ENCODE data around the gene UMODL1. TPM values are rescaled to one million over a fixed set of nuclear protein-coding genes. Genes with fewer than 3 reads are reported as not detected.

Gene UMODL1
- total RNA-seq, 4 donors from 2014 or later, result not detected

- DNase-seq (ENCODE audit: low spot score in 2 of 2), result no peak
- no peaks in the 10 kb centered on the region for H3K9me3 ChIP-seq
- H3K4me3 ChIP-seq, result no peak overlapping the region
- 65 to 66% methylated on average over 9 of the region's 9 CpGs for WGBS, 2 donors
- no peak overlapping the region for H3K27ac ChIP-seq
- H3K27me3 ChIP-seq, result peaks cover 0 to 12% of the 10 kb centered on the region in 2 donors
- H3K4me1 ChIP-seq, result no peaks in the 10 kb centered on the region
- TF ChIP-seq POLR2A (IDR thresholded peaks at IDR 0.05) (no peak), EP300 (IDR thresholded peaks at IDR 0.05) (no peak)
- TF ChIP-seq, protein P1, sequence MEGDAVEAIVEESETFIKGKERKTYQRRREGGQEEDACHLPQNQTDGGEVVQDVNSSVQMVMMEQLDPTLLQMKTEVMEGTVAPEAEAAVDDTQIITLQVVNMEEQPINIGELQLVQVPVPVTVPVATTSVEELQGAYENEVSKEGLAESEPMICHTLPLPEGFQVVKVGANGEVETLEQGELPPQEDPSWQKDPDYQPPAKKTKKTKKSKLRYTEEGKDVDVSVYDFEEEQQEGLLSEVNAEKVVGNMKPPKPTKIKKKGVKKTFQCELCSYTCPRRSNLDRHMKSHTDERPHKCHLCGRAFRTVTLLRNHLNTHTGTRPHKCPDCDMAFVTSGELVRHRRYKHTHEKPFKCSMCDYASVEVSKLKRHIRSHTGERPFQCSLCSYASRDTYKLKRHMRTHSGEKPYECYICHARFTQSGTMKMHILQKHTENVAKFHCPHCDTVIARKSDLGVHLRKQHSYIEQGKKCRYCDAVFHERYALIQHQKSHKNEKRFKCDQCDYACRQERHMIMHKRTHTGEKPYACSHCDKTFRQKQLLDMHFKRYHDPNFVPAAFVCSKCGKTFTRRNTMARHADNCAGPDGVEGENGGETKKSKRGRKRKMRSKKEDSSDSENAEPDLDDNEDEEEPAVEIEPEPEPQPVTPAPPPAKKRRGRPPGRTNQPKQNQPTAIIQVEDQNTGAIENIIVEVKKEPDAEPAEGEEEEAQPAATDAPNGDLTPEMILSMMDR (IDR thresholded peaks at IDR 0.05), result no peak
- H3K36me3 ChIP-seq, result no peaks in the 10 kb centered on the region
Measured at GRCh38 chr21:42026082-42026435, 45.1 kb upstream of the UMODL1 start.

DNA sequence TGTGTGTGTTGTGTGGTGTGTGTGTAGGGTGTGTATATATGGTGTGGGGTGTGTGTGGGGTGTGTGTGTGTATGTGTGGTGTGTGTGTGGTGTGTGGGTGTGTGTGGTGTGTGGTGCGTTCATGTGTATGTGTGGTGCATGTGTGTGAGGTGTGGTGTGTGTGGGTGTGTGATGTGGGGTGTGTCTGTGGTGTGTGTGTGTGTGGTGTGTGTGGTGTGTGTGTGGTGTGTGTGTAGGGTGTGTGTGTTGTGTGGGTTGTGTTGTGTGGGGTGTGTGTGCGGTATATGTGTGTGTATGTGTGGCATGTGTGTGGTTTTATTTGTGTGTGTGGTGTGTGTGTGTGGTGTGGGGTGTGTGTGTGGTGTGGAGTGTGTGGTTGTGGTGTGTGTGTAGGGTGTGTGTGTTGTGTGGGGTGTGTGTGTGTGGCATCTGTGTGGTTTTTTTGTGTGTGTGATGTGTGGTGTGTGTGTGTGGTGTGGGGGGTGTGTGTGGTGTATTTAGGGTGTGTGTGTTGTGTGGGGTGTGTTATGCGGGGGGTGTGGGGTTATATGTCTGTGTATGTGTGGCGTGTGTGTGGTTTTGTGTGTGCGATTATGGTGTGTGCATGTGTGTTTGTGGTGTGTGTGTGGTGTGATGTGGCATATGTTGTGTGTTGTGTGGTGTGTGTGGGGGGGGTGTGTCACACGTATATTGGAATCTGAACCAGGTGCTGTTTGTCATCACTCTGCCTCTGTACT lies 43.9 kb upstream of the UMODL1 start:
- Histone ChIP-seq H3K9me3 (no peaks in the 10 kb centered on the region), H3K4me3 (no peak overlapping the region), H3K36me3 (no peaks in the 10 kb centered on the region), H3K4me1 (no peaks in the 10 kb centered on the region), H3K27ac (no peak overlapping the region), H3K27me3 (no peaks in the 10 kb centered on the region)
- WGBS, 2 donors, result 79 to 87% methylated on average over 6 of the region's 6 CpGs
- no peak for DNase-seq (ENCODE audit: low spot score in 2 of 2)
- no peak for TF ChIP-seq EP300 (IDR thresholded peaks at IDR 0.05)
- TF ChIP-seq, protein P1 (IDR thresholded peaks at IDR 0.05), result no peak
- TF ChIP-seq POLR2A (IDR thresholded peaks at IDR 0.05), result no peak

DNA sequence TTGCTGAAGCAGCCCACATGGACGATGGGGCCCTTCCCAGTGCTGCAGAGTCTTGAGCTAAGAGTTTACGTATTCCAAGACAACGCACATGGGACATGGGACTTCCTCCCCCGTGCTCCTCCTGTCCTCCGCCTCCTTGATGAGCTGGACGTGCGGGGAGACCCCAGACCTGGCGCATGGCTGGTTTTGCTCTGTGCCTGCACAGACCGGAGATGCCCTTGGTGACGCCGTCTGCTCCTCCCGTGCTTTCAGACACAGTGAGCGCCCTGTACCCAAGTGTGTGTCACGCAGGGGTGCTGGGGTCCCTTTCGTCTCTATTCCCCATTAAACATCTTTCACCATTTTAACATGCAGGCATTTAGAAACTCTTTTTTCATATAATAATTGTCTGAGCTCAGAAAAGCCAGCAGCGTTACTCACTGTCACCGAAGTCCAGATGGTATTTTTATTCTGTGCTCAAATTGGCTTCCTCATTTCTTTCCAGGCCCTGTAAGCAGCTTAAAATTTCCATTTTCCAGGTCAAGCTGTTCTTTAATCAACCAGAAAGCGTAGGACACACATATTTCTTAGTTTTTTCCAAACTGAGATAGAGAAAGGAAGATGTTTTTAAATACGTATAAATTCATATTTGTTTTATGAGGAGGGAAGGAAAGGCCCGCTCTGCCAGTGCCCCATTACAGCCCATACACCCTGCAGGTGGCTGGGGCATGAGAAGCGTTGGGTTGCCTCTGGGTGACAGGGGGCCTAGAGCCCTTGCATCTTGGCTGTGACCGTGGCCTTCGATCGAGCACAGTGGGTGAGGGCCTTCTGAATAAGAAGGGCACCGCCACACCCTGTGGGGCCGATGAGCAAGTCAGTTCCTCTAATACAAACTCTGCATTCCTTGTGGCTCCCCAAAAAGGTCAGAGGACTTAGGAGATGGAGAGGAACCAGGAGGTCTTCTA lies 43.0 kb upstream of the UMODL1 start:
- Histone ChIP-seq H3K4me1 (no peaks in the 10 kb centered on the region), H3K9me3 (no peaks in the 10 kb centered on the region), H3K36me3 (no peaks in the 10 kb centered on the region), H3K27me3 (no peaks in the 10 kb centered on the region), H3K4me3 (no peak overlapping the region), H3K27ac (no peak overlapping the region)
- no peak for DNase-seq (ENCODE audit: low spot score in 2 of 2)
- TF ChIP-seq, protein P1 (IDR thresholded peaks at IDR 0.05), result no peak
- TF ChIP-seq EP300 (IDR thresholded peaks at IDR 0.05), result no peak
- no peak for TF ChIP-seq POLR2A (IDR thresholded peaks at IDR 0.05)
- WGBS, 2 donors, result 77 to 79% methylated on average over 26 of the region's 26 CpGs

- H3K27ac ChIP-seq, result no peak overlapping the region
Measured at GRCh38 chr21:42028766-42029425, 42.2 kb upstream of the UMODL1 start.

More at GRCh38 chr21:42028766-42029425, 42.2 kb upstream of the UMODL1 start:
- WGBS, 2 donors, result 75 to 78% methylated on average over 9 of the region's 9 CpGs
- DNase-seq (ENCODE audit: low spot score in 2 of 2), result no peak
- Histone ChIP-seq H3K27me3 (no peaks in the 10 kb centered on the region), H3K4me1 (no peaks in the 10 kb centered on the region), H3K4me3 (no peak overlapping the region), H3K9me3 (no peaks in the 10 kb centered on the region), H3K36me3 (no peaks in the 10 kb centered on the region)
- TF ChIP-seq POLR2A (IDR thresholded peaks at IDR 0.05) (no peak), EP300 (IDR thresholded peaks at IDR 0.05) (no peak)
- TF ChIP-seq, protein P1 (IDR thresholded peaks at IDR 0.05), result no peak

All from tibial nerve (tissue), 4 donors.